Measurements from ENCODE around the gene SSC5D.
"Not testable (repeated sequence)": the region's sequence is repeated elsewhere in the genome, so short reads cannot be mapped to it uniquely, and the experiment has no call there.

The SSC5D gene

GRCh38 chr19:55488986-55489710 is 912 bp downstream of the SSC5D start:
- no peak for DNase-seq

- DNase-seq = no peak
These were observed 1.7 kb downstream of the SSC5D start for GRCh38 chr19:55489711-55490477.

GRCh38 chr19:55490478-55491432 is 2.5 kb downstream of the SSC5D start:
- no peak for DNase-seq

DNA sequence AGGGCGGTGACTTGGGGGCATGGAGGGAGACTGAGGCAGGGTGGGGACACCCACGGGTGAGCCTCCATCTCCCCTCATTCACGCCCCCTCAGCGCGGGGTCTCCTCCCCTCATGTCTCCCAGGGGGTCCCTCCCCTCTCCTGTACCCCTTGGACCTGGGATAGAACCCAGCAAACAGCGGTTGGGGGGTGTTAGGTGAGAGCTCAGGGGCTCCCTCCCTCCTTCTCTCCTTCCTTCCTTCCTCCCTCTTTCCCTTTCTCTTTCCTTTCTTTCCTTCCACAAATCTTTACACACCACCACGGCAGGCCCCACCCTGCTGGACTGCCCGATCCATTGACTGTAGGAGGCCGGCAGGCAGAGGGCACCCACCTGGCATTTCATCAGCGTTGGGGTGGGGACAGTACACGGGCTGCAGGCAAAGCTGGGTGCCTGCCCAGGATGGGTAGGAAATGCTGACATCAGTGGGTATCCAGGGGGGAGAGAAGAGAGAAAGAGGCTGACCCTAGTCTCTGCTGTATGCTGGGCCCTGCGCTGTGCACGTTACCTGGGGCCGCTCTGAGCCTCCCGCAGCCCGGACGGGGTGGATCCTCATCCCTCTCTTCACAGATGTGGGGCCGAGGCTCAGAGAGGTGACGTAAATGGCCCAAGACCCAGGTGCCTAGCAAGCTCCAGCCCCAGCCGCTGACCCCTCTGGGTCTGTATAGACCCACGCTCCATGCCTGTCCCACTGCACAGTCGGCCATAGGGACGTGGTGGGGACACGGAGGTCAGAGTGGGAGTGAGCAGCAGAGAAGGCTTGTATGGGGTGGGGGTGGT is 3.5 kb downstream of the SSC5D start:
- DNase-seq = no peak

- DNase-seq = no peak
These were observed 4.2 kb downstream of the SSC5D start for GRCh38 chr19:55492362-55492944.

DNA sequence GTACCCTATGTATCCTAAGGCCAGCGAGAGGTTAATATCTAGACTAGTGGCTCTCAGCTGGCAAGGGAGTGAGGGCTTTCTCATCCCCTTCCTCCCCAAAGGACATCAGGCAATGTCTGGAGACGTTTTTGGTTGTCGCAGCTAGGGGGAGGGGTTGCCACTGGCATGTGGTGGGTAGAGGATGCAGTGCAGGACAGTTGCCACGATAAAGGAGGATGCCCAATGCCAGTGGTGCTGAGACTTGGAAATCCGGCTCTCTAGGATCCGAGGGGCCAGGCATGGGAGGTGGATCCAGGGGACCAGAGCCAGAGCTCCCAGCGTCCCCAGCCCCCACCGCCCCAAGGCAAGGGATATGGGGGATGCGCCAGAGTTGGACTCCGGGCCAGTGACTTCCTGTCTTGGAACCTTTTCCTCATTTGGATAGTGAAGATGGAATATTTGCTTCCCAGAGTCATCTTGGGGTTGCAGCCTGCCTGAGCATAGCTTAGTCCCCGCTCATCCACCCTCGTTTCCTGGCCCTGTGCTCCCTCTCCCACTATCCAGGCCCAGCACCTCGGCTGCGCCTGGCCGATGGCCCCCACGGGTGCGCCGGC is 4.9 kb downstream of the SSC5D start:
- no peak for DNase-seq

- DNase-seq = no peak
These were observed 5.5 kb downstream of the SSC5D start for GRCh38 chr19:55493645-55494171.

- DNase-seq = no peak
These were observed 6.0 kb downstream of the SSC5D start for GRCh38 chr19:55494172-55494761.

- no peak for DNase-seq
These were observed 7.6 kb downstream of the SSC5D start for GRCh38 chr19:55495646-55496349.

- DNase-seq = not testable (repeated sequence)
These were observed 8.6 kb downstream of the SSC5D start for GRCh38 chr19:55496820-55497219.

GRCh38 chr19:55497763-55498162 is 9.5 kb downstream of the SSC5D start:
- no peak for DNase-seq

GRCh38 chr19:55498246-55498840 is 10.1 kb downstream of the SSC5D start:
- DNase-seq = no peak

DNA sequence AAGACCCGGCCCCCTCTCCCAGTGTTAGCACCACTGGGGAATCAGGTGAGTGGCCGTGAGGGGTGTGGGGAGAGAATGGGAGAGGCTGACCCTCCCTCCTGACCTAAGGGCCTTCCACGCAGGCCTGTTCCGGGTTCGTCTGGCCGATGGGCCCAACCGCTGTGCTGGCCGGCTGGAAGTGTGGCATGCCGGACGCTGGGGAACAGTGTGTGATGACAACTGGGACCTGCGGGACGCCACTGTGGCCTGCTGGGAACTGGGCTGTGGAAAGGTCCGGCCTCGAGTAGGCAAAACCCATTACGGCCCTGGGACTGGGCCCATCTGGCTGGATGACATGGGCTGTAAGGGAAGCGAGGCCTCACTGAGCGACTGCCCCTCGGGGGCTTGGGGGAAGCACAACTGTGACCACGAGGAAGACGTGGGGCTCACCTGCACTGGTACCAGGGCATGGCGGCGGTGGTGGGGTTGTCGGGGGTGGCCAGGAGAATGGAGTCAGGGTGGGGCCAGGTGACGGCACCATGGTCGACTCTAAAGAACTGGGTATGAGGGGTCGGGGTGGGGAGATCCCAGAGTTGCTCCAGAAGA is 12.2 kb downstream of the SSC5D start:
- DNase-seq = no peak

DNA sequence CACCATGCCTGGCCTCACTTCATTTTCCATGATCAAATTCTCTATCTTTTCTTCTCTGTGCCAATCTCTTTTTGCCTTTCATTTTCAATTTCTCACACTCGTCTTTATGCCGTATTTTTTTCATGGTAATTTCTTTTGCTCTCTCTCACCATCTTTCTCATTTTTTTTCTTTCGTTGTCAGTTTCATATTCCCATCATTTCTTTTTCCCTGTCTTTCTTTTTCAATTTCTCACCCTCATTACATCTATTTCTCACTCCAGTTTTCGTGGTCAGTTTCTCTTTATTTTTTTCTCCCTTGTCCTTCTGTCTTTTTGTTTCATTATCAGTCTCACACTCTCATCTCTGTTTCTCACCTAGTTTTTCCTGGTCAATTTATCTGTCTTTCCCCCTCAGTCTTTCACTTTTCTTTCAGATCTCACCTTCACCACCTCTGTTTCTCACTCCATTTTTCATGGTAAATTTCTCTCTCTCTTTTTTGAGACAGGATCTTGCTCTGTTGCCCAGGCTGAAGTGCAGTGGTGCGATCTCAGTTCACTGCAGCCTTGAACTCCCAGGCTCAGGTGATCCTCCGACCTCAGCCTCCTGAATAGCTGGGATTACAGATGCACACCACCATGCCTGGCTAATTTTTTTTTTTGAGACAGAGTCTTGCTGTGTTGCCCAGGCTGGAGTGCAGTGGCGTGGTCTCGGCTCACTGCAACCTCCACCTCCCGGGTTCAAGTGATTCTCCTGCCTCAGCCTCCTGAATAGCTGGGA is 14.1 kb downstream of the SSC5D start:
- no peak for DNase-seq

GRCh38 chr19:55503157-55503501 is 14.9 kb downstream of the SSC5D start:
- DNase-seq = no peak

DNA sequence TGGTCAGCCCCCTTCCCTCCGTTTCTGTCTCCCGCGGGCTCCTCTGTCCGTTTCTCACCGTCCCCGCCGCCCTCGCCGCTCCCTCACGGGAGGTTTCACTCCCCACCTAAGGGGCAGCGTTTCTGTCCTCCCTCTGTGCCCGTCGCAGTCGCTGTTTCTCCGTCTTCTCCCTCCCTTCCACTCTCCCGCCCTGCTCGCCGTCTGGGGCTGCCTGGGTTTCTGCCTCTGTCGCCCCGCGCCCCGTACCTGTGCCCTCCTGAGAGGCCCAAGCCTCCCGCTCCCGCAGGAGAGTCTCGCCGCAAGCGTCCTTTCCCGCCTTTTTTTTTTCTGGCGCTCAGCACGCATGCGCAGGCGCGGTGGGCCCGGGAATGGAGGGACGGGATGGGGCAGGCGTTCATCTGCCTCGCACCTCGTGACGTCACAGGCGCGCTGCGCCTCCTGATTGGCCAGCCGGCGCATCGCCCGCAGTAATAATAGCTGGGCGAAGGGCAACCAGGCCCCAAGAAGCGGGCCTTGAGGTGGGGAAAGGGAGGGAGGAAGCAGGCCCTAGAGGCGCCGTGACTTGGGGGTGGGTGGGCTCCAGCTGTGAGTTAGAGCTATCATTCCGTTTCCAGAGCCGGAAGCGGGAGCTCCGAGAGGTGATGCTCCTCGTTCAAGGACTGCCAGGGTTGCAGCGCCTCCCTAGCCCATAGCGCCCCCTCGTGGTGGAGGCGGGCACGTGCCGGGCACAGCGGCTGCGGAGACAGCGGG is 15.4 kb downstream of the SSC5D start:
- peak; percentile 88 for DNase-seq

- DNase-seq = no peak
These were observed 16.0 kb downstream of the SSC5D start for GRCh38 chr19:55504252-55504603.

DNA sequence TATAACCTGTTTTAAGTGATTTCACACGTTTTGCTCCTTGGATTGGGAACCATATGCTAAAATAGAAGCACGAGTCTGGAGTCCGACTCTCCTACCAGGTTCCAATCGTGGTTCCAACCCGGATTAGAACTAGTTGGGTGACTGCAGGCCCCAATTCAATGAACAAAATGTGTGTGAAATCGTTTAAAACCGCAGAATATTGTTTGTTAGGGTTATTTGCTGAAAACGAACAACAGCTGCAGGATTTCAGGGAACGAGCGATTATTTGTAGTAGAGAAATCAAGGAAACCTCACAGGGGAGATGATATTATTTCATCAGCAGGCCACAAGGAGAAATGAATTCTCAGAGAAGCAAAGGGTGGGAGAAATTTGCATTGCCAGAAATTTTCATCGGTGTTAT is 16.7 kb downstream of the SSC5D start:
- no peak for DNase-seq
